ENCODE data around the gene PROCR. TPM values are rescaled to one million over a fixed set of nuclear protein-coding genes. Genes with fewer than 3 reads are reported as not detected.
"Not testable (repeated sequence)": the region's sequence is repeated elsewhere in the genome, so short reads cannot be mapped to it uniquely, and the experiment has no call there.

The PROCR gene
- total RNA-seq, 2 experiments from 2014 or later: 0.87 to 1.2 TPM

- H3K27me3 Mint-ChIP-seq: no peaks in the 10 kb centered on the region
- H3K4me1 Mint-ChIP-seq: peaks cover 34% of the 10 kb centered on the region
- peak overlapping the region; percentile 22 for H3K4me3 Mint-ChIP-seq
- no peak for DNase-seq
- ChIA-PET POLR2A (interaction anchor here (0.6 to 0.7 kb wide), 2 partner anchors 121 to 353 kb away, joined by 4 read pairs; no protein-coding TSS in a partner anchor), CTCF (interaction anchor here (0.5 to 3.6 kb wide), 12 partner anchors 10 to 319 kb away, joined by 3 to 19 read pairs (median 4); no protein-coding TSS in a partner anchor)
- H3K36me3 Mint-ChIP-seq (ENCODE audit: low read depth): peaks cover 23% of the 10 kb centered on the region
- intact Hi-C loops (cut with DNase I, micrococcal nuclease): loop anchor here (1.0 to 5.0 kb wide), 5 partner anchors 63 to 1033 kb away; partner anchors contain the start of genes EIF2S2 (in 1 of the 2), ERGIC3 (in 1 of the 2) and MMP24OS (in 1 of the 2)
- peak; percentile 28 for ATAC-seq
- H3K27ac Mint-ChIP-seq: peak overlapping the region; percentile 28
- no peaks in the 10 kb centered on the region for H3K9me3 Mint-ChIP-seq (ENCODE audit: low read depth)
These were observed 26.7 kb upstream of the PROCR start for GRCh38 chr20:35145141-35145564.

- peak overlapping the region; percentile 97 for H3K4me3 Mint-ChIP-seq
- peak overlapping the region; percentile 95 for H3K27ac Mint-ChIP-seq
- ATAC-seq: peak; percentile 21
- intact Hi-C loops (cut with DNase I, micrococcal nuclease): loop anchor here (2.0 to 5.0 kb wide), 8 partner anchors 54 to 1034 kb away; partner anchors contain the start of genes CEP250 (in 1 of the 2), DYNLRB1 (in 1 of the 2), EIF2S2 (in 1 of the 2) and ERGIC3 (in 1 of the 2)
- POLR2A ChIA-PET: interaction anchor here (1.6 kb wide), 1 partner anchor 53 kb away, joined by 4 read pairs; no protein-coding TSS in a partner anchor
- H3K27me3 Mint-ChIP-seq: no peaks in the 10 kb centered on the region
- H3K4me1 Mint-ChIP-seq: peaks cover 32% of the 10 kb centered on the region
- H3K9me3 Mint-ChIP-seq (ENCODE audit: low read depth): no peaks in the 10 kb centered on the region
- CTCF ChIA-PET: interaction anchor here (0.6 to 3.6 kb wide), 16 partner anchors 9 to 473 kb away, joined by 3 to 19 read pairs (median 4); partner anchors contain the start of genes EIF6 and GGT7
- H3K36me3 Mint-ChIP-seq (ENCODE audit: low read depth): peaks cover 15% of the 10 kb centered on the region
- DNase-seq: peak; percentile 55
These were observed 25.5 kb upstream of the PROCR start for GRCh38 chr20:35146299-35146919.

- H3K4me3 Mint-ChIP-seq: peak within 1 kb of the TSS; percentile 97
- CTCF ChIA-PET: interaction anchor here (0.6 to 3.6 kb wide), 17 partner anchors 10 to 807 kb away, joined by 3 to 17 read pairs (median 3); partner anchors contain the start of genes EIF6, GGT7, PROCR and SCAND1
- peaks cover 29% of the 10 kb centered on the region for H3K4me1 Mint-ChIP-seq
- peaks cover 13% of the 10 kb centered on the region for H3K36me3 Mint-ChIP-seq (ENCODE audit: low read depth)
- no peaks in the 10 kb centered on the region for H3K9me3 Mint-ChIP-seq (ENCODE audit: low read depth)
- intact Hi-C loops (cut with DNase I, micrococcal nuclease): loop anchor here (1.0 to 5.0 kb wide), 16 partner anchors 54 to 1035 kb away; partner anchors contain the start of genes GSS (in 2 of the 2), MMP24OS (in 2 of the 2), MYH7B (in 2 of the 2) and ACSS2 (in 1 of the 2)
- H3K27ac Mint-ChIP-seq: peak within 1 kb of the TSS; percentile 95
- H3K27me3 Mint-ChIP-seq: no peaks in the 10 kb centered on the region
- peak; percentile 92 for ATAC-seq
- DNase-seq: peak; percentile 97
- POLR2A ChIA-PET: interaction anchor here (0.5 to 1.6 kb wide), 4 partner anchors 50 to 470 kb away, joined by 3 to 4 read pairs (median 4); partner anchors contain the start of gene PIGU
These were observed 24.8 kb upstream of the PROCR start, which contains the start of gene EDEM2 for GRCh38 chr20:35146920-35147574. EDEM2 (minus strand) TSS chr20:35147336; CDS start chr20:35147258, 78 bp downstream.

GRCh38 chr20:35147575-35148071 is 24.2 kb upstream of the PROCR start:
- peak; percentile 5 for ATAC-seq
- not testable (repeated sequence) for H3K27me3 Mint-ChIP-seq; H3K9me3 Mint-ChIP-seq (ENCODE audit: low read depth)
- CTCF ChIA-PET: interaction anchor here (0.6 to 3.6 kb wide), 13 partner anchors 24 to 806 kb away, joined by 3 to 17 read pairs (median 4); partner anchors contain the start of genes GGT7, PROCR and SCAND1
- Mint-ChIP-seq H3K4me1 (peaks cover 26% of the 10 kb centered on the region), H3K27ac (peak overlapping the region; percentile 95), H3K36me3 (ENCODE audit: low read depth) (peaks cover 12% of the 10 kb centered on the region), H3K4me3 (peak overlapping the region; percentile 97)
- POLR2A ChIA-PET: interaction anchor here (0.5 to 1.6 kb wide), 4 partner anchors 50 to 470 kb away, joined by 3 to 4 read pairs (median 4); partner anchors contain the start of gene PIGU
- intact Hi-C loops (cut with DNase I, micrococcal nuclease): loop anchor here (1.0 to 5.0 kb wide), 16 partner anchors 54 to 1035 kb away; partner anchors contain the start of genes GSS (in 2 of the 2), MMP24OS (in 2 of the 2), MYH7B (in 2 of the 2) and ACSS2 (in 1 of the 2)
- DNase-seq: peak; percentile 39

- Mint-ChIP-seq H3K36me3 (ENCODE audit: low read depth) (peaks cover 1% of the 10 kb centered on the region), H3K4me1 (peaks cover 17% of the 10 kb centered on the region), H3K27ac (no peak overlapping the region), H3K27me3 (no peaks in the 10 kb centered on the region), H3K4me3 (no peak overlapping the region), H3K9me3 (ENCODE audit: low read depth) (no peaks in the 10 kb centered on the region)
- ATAC-seq (no peak), DNase-seq (no peak)
- CTCF ChIA-PET: interaction anchor here (1.0 kb wide), 1 partner anchor 188 kb away, joined by 3 read pairs; no protein-coding TSS in a partner anchor
- POLR2A ChIA-PET: no interaction called here
- intact Hi-C loops (cut with DNase I, micrococcal nuclease): no loop called here
These were observed 20.9 kb upstream of the PROCR start for GRCh38 chr20:35150846-35151579.

- ATAC-seq: no peak
- intact Hi-C loops (cut with DNase I, micrococcal nuclease): no loop called here
- Mint-ChIP-seq H3K9me3 (ENCODE audit: low read depth) (no peaks in the 10 kb centered on the region), H3K4me1 (peaks cover 12% of the 10 kb centered on the region), H3K27me3 (no peaks in the 10 kb centered on the region), H3K36me3 (ENCODE audit: low read depth) (no peaks in the 10 kb centered on the region), H3K4me3 (no peak overlapping the region), H3K27ac (no peak overlapping the region)
- CTCF ChIA-PET: no interaction called here
- POLR2A ChIA-PET: no interaction called here
- no peak for DNase-seq
These were observed 20.1 kb upstream of the PROCR start for GRCh38 chr20:35151736-35152135.

- POLR2A ChIA-PET: no interaction called here
- DNase-seq (no peak), ATAC-seq (no peak)
- intact Hi-C loops (cut with DNase I, micrococcal nuclease): no loop called here
- Mint-ChIP-seq H3K9me3 (ENCODE audit: low read depth) (no peaks in the 10 kb centered on the region), H3K4me3 (no peak overlapping the region), H3K27me3 (no peaks in the 10 kb centered on the region), H3K27ac (no peak overlapping the region), H3K4me1 (no peaks in the 10 kb centered on the region), H3K36me3 (ENCODE audit: low read depth) (no peaks in the 10 kb centered on the region)
- CTCF ChIA-PET: no interaction called here
These were observed 15.9 kb upstream of the PROCR start for GRCh38 chr20:35155936-35156335.

- intact Hi-C loops (cut with DNase I, micrococcal nuclease): no loop called here
- Mint-ChIP-seq H3K9me3 (ENCODE audit: low read depth) (no peaks in the 10 kb centered on the region), H3K27ac (no peak overlapping the region), H3K27me3 (no peaks in the 10 kb centered on the region), H3K4me1 (peaks cover 4% of the 10 kb centered on the region), H3K4me3 (no peak overlapping the region), H3K36me3 (ENCODE audit: low read depth) (no peaks in the 10 kb centered on the region)
- DNase-seq (no peak), ATAC-seq (no peak)
- ChIA-PET POLR2A (no interaction called here), CTCF (no interaction called here)
These were observed 14.9 kb upstream of the PROCR start for GRCh38 chr20:35156978-35157377.

- H3K36me3 Mint-ChIP-seq (ENCODE audit: low read depth); H3K9me3 Mint-ChIP-seq (ENCODE audit: low read depth); H3K4me1 Mint-ChIP-seq; H3K27ac Mint-ChIP-seq; DNase-seq; H3K4me3 Mint-ChIP-seq; ATAC-seq; POLR2A ChIA-PET; intact Hi-C loops (cut with DNase I, micrococcal nuclease); H3K27me3 Mint-ChIP-seq: not testable (repeated sequence)
- CTCF ChIA-PET: interaction anchor here (0.7 kb wide), 1 partner anchor 64 kb away, joined by 4 read pairs; no protein-coding TSS in a partner anchor
These were observed 11.5 kb upstream of the PROCR start for GRCh38 chr20:35160341-35160740.

GRCh38 chr20:35164531-35164930 is 7.3 kb upstream of the PROCR start:
- CTCF ChIA-PET: interaction anchor here (0.5 kb wide), 1 partner anchor 38 kb away, joined by 3 read pairs; no protein-coding TSS in a partner anchor
- intact Hi-C loops (cut with DNase I, micrococcal nuclease); DNase-seq; H3K27ac Mint-ChIP-seq; H3K4me3 Mint-ChIP-seq; ATAC-seq; H3K27me3 Mint-ChIP-seq; H3K9me3 Mint-ChIP-seq (ENCODE audit: low read depth); POLR2A ChIA-PET; H3K4me1 Mint-ChIP-seq; H3K36me3 Mint-ChIP-seq (ENCODE audit: low read depth): not testable (repeated sequence)

Measured in activated CD4-positive, alpha-beta T cell treated with anti-CD3 and anti-CD28 coated beads for 36 hours (primary cell).